SK-N-SH (cell line): ENCODE measurements around the gene CDK14. TPM values are rescaled to one million over a fixed set of nuclear protein-coding genes. Genes with fewer than 3 reads are reported as not detected.

Experiments used
- CTCF ChIA-PET: fragments of 300-600, 350-600 bp; formaldehyde crosslinking; extraction: SDS; loops from one replicate; lab custom pipeline; 2021; lab: Yijun Ruan, JAX
- POLR2A ChIA-PET: fragments of 350-600 bp; sonication (Branson Sonifier 250); formaldehyde crosslinking; extraction: SDS; loops from one replicate; lab custom pipeline; 2020; ENCODE audit warnings: antibody characterized with exemption, inconsistent platforms; lab: Yijun Ruan, JAX
- DNase-seq: peaks from one replicate; pipeline ENCODE4 v3.0.0; 2012
- H2AFZ ChIP-seq: fragments of 200-600 bp; sonication (generic); 2 replicates; pipeline ENCODE4 v1.8.1; 2016; ENCODE audit warnings: antibody characterized with exemption, mild to moderate bottlenecking, low read depth
- H3F3A ChIP-seq: fragments of 200-600 bp; sonication (generic); replicated peaks from 2 replicates; pipeline ENCODE3; 2016; ENCODE audit warnings: antibody characterized with exemption, mild to moderate bottlenecking; ENCODE audit not compliant: insufficient read depth
- H3K27ac ChIP-seq, 2 experiments: fragments of 200-500 bp in 1 of 2; fragments of 200-600 bp in 1 of 2; sonication (Bioruptor generic) in 1 of 2; sonication (generic), shearing (Covaris generic) in 1 of 2; 2 replicates each; pipeline versions ENCODE4 v1.5.1 to v1.6.1; 2014 to 2016; ENCODE audit warnings: low read depth in 2 of 2, inconsistent platforms in 1 of 2, low read length in 1 of 2, mild to moderate bottlenecking in 1 of 2, mixed read lengths in 1 of 2
- H3K27me3 ChIP-seq: fragments of 200-600 bp; sonication (generic), shearing (Covaris generic); 2 replicates; pipeline ENCODE4 v1.6.1; 2016; ENCODE audit warnings: mixed run types; ENCODE audit not compliant: insufficient read depth
- H3K36me3 ChIP-seq, 2 experiments: fragments of 200-500 bp in 1 of 2; fragments of 200-600 bp in 1 of 2; sonication (Bioruptor generic) in 1 of 2; sonication (generic) in 1 of 2; replicated peaks in 1 of 2; 2 replicates each; pipeline versions ENCODE3 to v1.5.1; 2014 to 2016; ENCODE audit warnings: low read length in 1 of 2, mild to moderate bottlenecking in 1 of 2; ENCODE audit not compliant: insufficient read depth in 2 of 2, control insufficient read depth in 1 of 2
- H3K4me1 ChIP-seq, 2 experiments: fragments of 200-500 bp in 1 of 2; fragments of 200-600 bp in 1 of 2; sonication (Bioruptor generic) in 1 of 2; sonication (generic), shearing (Covaris generic) in 1 of 2; 2 replicates each; pipeline versions ENCODE4 v1.5.1 to v1.6.1; 2014 to 2016; ENCODE audit warnings: low read depth in 1 of 2, low read length in 1 of 2, mixed run types in 1 of 2; ENCODE audit not compliant: insufficient read depth in 2 of 2, control insufficient read depth in 1 of 2
- H3K4me2 ChIP-seq: fragments of 200-600 bp; sonication (generic), shearing (Covaris generic); 2 replicates; pipeline ENCODE4 v1.6.1; 2017; ENCODE audit warnings: mixed run types
- H3K4me3 ChIP-seq, 2 experiments: fragments of 200-500 bp in 1 of 2; fragments of 200-600 bp in 1 of 2; sonication (Bioruptor generic) in 1 of 2; sonication (generic), shearing (Covaris generic) in 1 of 2; 2 replicates each; pipeline versions ENCODE4 v1.5.1 to v1.8.1; 2014 to 2016; ENCODE audit warnings: low read depth in 2 of 2, inconsistent platforms in 1 of 2, low read length in 1 of 2, mild to moderate bottlenecking in 1 of 2, mixed read lengths in 1 of 2, moderate library complexity in 1 of 2
- H3K79me2 ChIP-seq: fragments of 200-600 bp; sonication (generic); 2 replicates; pipeline ENCODE4 v1.8.1; 2017; ENCODE audit warnings: mild to moderate bottlenecking; ENCODE audit not compliant: insufficient read depth
- H3K9ac ChIP-seq: fragments of 200-600 bp; sonication (generic); 2 replicates; pipeline ENCODE4 v1.6.1; 2017; ENCODE audit warnings: mixed run types
- H3K9me2 ChIP-seq: fragments of 200-600 bp; sonication (generic); 2 replicates; pipeline ENCODE4 v1.6.1; 2017; ENCODE audit warnings: mixed run types
- H3K9me3 ChIP-seq: fragments of 200-600 bp; sonication (generic); 2 replicates; pipeline ENCODE4 v1.6.1; 2017; ENCODE audit warnings: mixed run types, mild to moderate bottlenecking, moderate library complexity
- H4K20me1 ChIP-seq: fragments of 200-600 bp; sonication (generic); 2 replicates; pipeline ENCODE4 v1.6.1; 2017; ENCODE audit warnings: mild to moderate bottlenecking, mixed run types; ENCODE audit not compliant: insufficient read depth
- EP300 ChIP-seq, 2 experiments: IDR thresholded peaks; 2 replicates each; pipeline versions ENCODE4 v1.4.0 to v1.6.1; 2012; ENCODE audit warnings: borderline replicate concordance in 1 of 2, low read depth in 1 of 2, low read length in 1 of 2
- RAD21 ChIP-seq: IDR thresholded peaks from 2 replicates; pipeline ENCODE4 v1.6.1; 2012; ENCODE audit warnings: mild to moderate bottlenecking, low read length
- WGBS: methylation state at CpG from one replicate; pipeline ENCODE4 v1.1.6; 2017; ENCODE audit warnings: low lambda C conversion rate; 5-methylcytosine and 5-hydroxymethylcytosine counted together
- polyA plus RNA-seq, 3 experiments: library from polyadenylated mRNA; depleted of rRNA; stranded (reverse); fragments of >200 nt; gene quantifications; 2 replicates each; pipeline ENCODE4 v1.2.3, GENCODE V29; 2012
- TF ChIP-seq, protein P1 (sequence below): fragments of 150-350 bp; IDR thresholded peaks from 2 replicates; pipeline ENCODE4 v1.6.1; 2017; ENCODE audit warnings: antibody characterized with exemption, low read length, low read depth, borderline replicate concordance
- TF ChIP-seq, protein P2 (sequence below): IDR thresholded peaks from 2 replicates; pipeline ENCODE4; 2012
- TF ChIP-seq, protein P3 (sequence below): fragments of 150-350 bp; IDR thresholded peaks from 2 replicates; pipeline ENCODE4 v1.6.1; 2016; ENCODE audit warnings: mild to moderate bottlenecking, low read depth, low read length
- TF ChIP-seq, protein P4 (sequence below): IDR thresholded peaks from 2 replicates; pipeline ENCODE4 v1.4.0; 2012; ENCODE audit warnings: low read depth, borderline replicate concordance

The CDK14 gene
- polyA plus RNA-seq, 1 of the 3 experiments (the other 2 are of a cell fraction): 13.9 TPM

DNA sequence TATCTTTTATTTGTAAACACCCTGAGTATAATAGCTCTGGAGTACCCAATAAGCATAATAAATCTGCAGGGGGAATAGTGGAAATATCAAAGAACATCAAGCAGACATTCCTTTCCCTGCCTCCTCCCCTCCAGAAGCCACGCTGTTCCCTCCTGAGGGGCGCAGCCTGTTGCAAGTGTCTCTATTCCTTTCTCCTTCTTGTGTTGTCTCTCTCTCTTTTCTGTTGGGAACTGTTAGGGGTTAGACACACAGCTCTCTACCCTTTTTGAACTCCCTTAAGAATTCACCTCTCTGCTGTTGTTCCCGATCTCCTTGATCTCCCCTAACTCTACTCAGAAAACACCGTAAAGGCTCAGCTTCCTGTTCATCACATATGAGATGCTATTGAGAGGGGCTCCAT, 490.1 kb downstream of the CDK14 start:
- Histone ChIP-seq H3K27ac (no peak overlapping the region), H3K4me1 (peaks cover 23 to 33% of the 10 kb centered on the region in 2 experiments), H3K9me2 (no peaks in the 10 kb centered on the region), H3K79me2 (no peaks in the 10 kb centered on the region), H3K27me3 (no peaks in the 10 kb centered on the region), H2AFZ (no peak overlapping the region), H3K9ac (no peak overlapping the region), H3K36me3 (peaks cover 3 to 17% of the 10 kb centered on the region in 2 experiments), H3F3A (peaks cover 18% of the 10 kb centered on the region), H3K4me3 (no peak overlapping the region), H4K20me1 (no peaks in the 10 kb centered on the region), H3K4me2 (no peak overlapping the region), H3K9me3 (no peaks in the 10 kb centered on the region)
- 93% methylated on average over 4 of the region's 4 CpGs for WGBS
- POLR2A ChIA-PET: no interaction called here
- DNase-seq: no peak
- TF ChIP-seq EP300 (IDR thresholded peaks at IDR 0.05; ENCODE audit: borderline replicate concordance in 1 of 2, low read depth in 1 of 2, low read length in 1 of 2): no peak
- no peak for TF ChIP-seq RAD21
- CTCF ChIA-PET: interaction anchor here (0.9 to 1.2 kb wide), 3 partner anchors 51 to 639 kb away, joined by 3 to 5 read pairs (median 4); no protein-coding TSS in a partner anchor

DNA sequence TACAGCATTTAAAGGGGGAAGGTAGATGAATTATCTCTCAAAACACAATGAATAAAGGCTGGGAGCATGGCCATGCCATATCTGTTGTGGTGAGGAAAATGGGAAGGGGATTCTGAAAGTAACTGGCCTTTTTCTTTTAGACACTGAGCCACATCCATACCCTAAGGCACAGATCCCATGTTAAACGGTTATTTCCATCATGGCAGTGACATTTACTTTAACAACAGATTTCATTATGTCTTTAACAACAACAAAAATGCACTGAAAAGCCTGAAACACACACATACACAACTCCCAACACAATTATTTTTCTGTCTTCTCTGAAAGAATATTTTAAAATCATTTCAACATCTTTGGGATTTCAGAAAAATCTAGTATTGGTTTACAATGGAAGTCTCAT, 492.0 kb downstream of the CDK14 start:
- POLR2A ChIA-PET: no interaction called here

More for the DNA sequence above, 492.0 kb downstream of the CDK14 start:
- H3K79me2 ChIP-seq: no peaks in the 10 kb centered on the region
- H3K9ac ChIP-seq: no peak overlapping the region
- no peak overlapping the region for H3K27ac ChIP-seq
- 10% methylated on average over 1 of the region's 1 CpG for WGBS
- H2AFZ ChIP-seq: no peak overlapping the region
- H3K4me1 ChIP-seq: peaks cover 16 to 21% of the 10 kb centered on the region in 2 experiments
- H4K20me1 ChIP-seq: no peaks in the 10 kb centered on the region
- TF ChIP-seq, protein P1, sequence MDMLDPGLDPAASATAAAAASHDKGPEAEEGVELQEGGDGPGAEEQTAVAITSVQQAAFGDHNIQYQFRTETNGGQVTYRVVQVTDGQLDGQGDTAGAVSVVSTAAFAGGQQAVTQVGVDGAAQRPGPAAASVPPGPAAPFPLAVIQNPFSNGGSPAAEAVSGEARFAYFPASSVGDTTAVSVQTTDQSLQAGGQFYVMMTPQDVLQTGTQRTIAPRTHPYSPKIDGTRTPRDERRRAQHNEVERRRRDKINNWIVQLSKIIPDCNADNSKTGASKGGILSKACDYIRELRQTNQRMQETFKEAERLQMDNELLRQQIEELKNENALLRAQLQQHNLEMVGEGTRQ: no peak
- TF ChIP-seq, protein P2, sequence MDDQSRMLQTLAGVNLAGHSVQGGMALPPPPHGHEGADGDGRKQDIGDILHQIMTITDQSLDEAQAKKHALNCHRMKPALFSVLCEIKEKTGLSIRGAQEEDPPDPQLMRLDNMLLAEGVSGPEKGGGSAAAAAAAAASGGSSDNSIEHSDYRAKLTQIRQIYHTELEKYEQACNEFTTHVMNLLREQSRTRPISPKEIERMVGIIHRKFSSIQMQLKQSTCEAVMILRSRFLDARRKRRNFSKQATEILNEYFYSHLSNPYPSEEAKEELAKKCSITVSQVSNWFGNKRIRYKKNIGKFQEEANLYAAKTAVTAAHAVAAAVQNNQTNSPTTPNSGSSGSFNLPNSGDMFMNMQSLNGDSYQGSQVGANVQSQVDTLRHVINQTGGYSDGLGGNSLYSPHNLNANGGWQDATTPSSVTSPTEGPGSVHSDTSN: no peak
- TF ChIP-seq, protein P3, sequence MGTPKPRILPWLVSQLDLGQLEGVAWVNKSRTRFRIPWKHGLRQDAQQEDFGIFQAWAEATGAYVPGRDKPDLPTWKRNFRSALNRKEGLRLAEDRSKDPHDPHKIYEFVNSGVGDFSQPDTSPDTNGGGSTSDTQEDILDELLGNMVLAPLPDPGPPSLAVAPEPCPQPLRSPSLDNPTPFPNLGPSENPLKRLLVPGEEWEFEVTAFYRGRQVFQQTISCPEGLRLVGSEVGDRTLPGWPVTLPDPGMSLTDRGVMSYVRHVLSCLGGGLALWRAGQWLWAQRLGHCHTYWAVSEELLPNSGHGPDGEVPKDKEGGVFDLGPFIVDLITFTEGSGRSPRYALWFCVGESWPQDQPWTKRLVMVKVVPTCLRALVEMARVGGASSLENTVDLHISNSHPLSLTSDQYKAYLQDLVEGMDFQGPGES: no peak
- TF ChIP-seq, protein P4, sequence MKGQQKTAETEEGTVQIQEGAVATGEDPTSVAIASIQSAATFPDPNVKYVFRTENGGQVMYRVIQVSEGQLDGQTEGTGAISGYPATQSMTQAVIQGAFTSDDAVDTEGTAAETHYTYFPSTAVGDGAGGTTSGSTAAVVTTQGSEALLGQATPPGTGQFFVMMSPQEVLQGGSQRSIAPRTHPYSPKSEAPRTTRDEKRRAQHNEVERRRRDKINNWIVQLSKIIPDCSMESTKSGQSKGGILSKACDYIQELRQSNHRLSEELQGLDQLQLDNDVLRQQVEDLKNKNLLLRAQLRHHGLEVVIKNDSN: no peak
- H3K9me3 ChIP-seq: no peaks in the 10 kb centered on the region
- no peak overlapping the region for H3K4me2 ChIP-seq
- no peak overlapping the region for H3K4me3 ChIP-seq
- peaks cover under 1% of the 10 kb centered on the region for H3F3A ChIP-seq
- CTCF ChIA-PET: interaction anchor here (0.6 to 1.0 kb wide), 5 partner anchors 14 to 521 kb away, joined by 3 to 4 read pairs (median 3); no protein-coding TSS in a partner anchor
- H3K27me3 ChIP-seq: no peaks in the 10 kb centered on the region
- DNase-seq: no peak
- no peaks in the 10 kb centered on the region for H3K9me2 ChIP-seq
- H3K36me3 ChIP-seq: peaks cover 3 to 17% of the 10 kb centered on the region in 2 experiments
